ENCODE measurements around the gene CISTR.

DNA sequence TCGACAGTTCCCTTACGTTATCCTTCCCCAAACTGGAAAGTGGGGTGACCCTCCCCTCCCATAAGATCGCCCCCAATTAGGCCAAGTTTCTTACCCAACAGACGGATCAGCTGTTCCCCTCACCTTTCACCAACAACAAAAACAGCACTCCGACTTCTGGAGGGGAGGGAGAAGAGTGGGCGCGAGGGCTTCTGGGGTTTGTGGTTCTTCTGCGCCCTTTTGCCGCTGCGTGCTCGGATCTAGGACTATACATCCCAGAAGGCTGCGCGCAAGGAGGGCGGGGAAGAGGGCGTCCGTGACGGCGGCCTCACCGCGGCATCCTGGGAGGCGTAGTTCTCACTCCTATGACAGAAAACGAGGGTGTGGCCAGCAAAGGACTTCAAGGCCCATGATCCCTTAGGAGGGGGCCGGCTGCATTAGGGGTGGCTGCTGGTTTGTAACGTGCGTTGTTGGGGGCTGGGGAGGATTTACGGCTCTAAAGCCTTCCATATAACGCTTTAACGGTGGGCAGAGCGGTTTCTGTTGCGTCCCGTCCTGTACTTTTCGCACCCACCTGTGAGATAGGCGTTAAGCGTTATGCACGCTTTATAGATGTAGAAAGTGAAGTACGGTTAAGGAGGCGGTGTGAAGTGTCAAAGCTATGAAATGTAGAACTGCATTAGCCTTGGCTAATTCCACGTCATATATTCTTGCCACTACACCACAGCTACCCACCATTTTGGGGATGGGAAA is 24.3 kb downstream of the CISTR start, which contains the start of gene CALCOCO1:
- TF ChIP-seq, protein P1, sequence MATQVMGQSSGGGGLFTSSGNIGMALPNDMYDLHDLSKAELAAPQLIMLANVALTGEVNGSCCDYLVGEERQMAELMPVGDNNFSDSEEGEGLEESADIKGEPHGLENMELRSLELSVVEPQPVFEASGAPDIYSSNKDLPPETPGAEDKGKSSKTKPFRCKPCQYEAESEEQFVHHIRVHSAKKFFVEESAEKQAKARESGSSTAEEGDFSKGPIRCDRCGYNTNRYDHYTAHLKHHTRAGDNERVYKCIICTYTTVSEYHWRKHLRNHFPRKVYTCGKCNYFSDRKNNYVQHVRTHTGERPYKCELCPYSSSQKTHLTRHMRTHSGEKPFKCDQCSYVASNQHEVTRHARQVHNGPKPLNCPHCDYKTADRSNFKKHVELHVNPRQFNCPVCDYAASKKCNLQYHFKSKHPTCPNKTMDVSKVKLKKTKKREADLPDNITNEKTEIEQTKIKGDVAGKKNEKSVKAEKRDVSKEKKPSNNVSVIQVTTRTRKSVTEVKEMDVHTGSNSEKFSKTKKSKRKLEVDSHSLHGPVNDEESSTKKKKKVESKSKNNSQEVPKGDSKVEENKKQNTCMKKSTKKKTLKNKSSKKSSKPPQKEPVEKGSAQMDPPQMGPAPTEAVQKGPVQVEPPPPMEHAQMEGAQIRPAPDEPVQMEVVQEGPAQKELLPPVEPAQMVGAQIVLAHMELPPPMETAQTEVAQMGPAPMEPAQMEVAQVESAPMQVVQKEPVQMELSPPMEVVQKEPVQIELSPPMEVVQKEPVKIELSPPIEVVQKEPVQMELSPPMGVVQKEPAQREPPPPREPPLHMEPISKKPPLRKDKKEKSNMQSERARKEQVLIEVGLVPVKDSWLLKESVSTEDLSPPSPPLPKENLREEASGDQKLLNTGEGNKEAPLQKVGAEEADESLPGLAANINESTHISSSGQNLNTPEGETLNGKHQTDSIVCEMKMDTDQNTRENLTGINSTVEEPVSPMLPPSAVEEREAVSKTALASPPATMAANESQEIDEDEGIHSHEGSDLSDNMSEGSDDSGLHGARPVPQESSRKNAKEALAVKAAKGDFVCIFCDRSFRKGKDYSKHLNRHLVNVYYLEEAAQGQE (IDR thresholded peaks at IDR 0.05; ENCODE audit: unreplicated experiment) = no peak
- no peak for TF ChIP-seq CTCF (conservative IDR thresholded peaks at IDR 0.05; ENCODE audit: low read depth in 2 of 2)
- peak; percentile 95 for TF ChIP-seq CREB1 (CRISPR knock-in tag; IDR thresholded peaks at IDR 0.05; ENCODE audit: low read depth)

All from GM23338 (cell line).